HG03342 (cell line): ENCODE data around the gene ZNF827.

Experiments
- ATAC-seq: cut with Tn5 transposase; IDR thresholded peaks from one replicate; pipeline ENCODE4 v1.9.1; 2021; ENCODE audit warnings: mild to moderate bottlenecking, moderate library complexity; ENCODE audit not compliant: unreplicated experiment

ZNF827 gene

GRCh38 chr4:145731028-145731427 lies 207.6 kb downstream of the ZNF827 start:
- ATAC-seq: no peak

- no peak for ATAC-seq
Observed at GRCh38 chr4:145730026-145730425, 208.6 kb downstream of the ZNF827 start.

GRCh38 chr4:145723336-145723735 lies 215.3 kb downstream of the ZNF827 start:
- no peak for ATAC-seq

GRCh38 chr4:145722561-145722960 lies 216.1 kb downstream of the ZNF827 start:
- ATAC-seq: no peak

GRCh38 chr4:145720656-145721055 lies 218.0 kb downstream of the ZNF827 start:
- ATAC-seq: peak; percentile 27

GRCh38 chr4:145719752-145720624 lies 218.6 kb downstream of the ZNF827 start:
- peak; percentile 69 for ATAC-seq

GRCh38 chr4:145716661-145717200 lies 221.9 kb downstream of the ZNF827 start:
- no peak for ATAC-seq

- no peak for ATAC-seq
Observed at GRCh38 chr4:145716200-145716599, 222.4 kb downstream of the ZNF827 start.

GRCh38 chr4:145709843-145710242 lies 228.8 kb downstream of the ZNF827 start:
- peak; percentile 91 for ATAC-seq

- ATAC-seq: peak; percentile 17
Observed at GRCh38 chr4:145709336-145709735, 229.3 kb downstream of the ZNF827 start.
